Psoas muscle (tissue), 8 donors: Measurements from ENCODE around the gene TMEM184A. TPM values are rescaled to one million over a fixed set of nuclear protein-coding genes. Genes with fewer than 3 reads are reported as not detected.
"Not testable (repeated sequence)": the region's sequence is repeated elsewhere in the genome, so short reads cannot be mapped to it uniquely, and the experiment has no call there.

Experiments used
- ATAC-seq, 4 donors: fragments of 200-7000 bp; cut with Tn5 transposase; one replicate each; pipeline ENCODE4 v1.9.1; 2020; ENCODE audit warnings: moderate library complexity in 3 of 4, mild to moderate bottlenecking in 2 of 4
- DNase-seq, 2 donors: peaks; one replicate each; pipeline ENCODE4 v3.0.0-alpha.2; 2020
- H3K27ac ChIP-seq: fragments of 200-600 bp; one replicate; pipeline ENCODE4 v1.8.0; 2022
- H3K27me3 ChIP-seq, 3 donors: fragments of 200-600 bp in 1 of 3; one replicate each; pipeline versions ENCODE4 v1.6.1 to v1.8.0; 2013 to 2022; ENCODE audit warnings: low read length in 2 of 3, mild to moderate bottlenecking in 2 of 3, moderate library complexity in 1 of 3; ENCODE audit not compliant: insufficient read depth in 3 of 3
- H3K36me3 ChIP-seq, 2 donors: fragments of 200-600 bp in 1 of 2; one replicate each; pipeline versions ENCODE4 v1.6.1 to v1.8.0; 2013 to 2022; ENCODE audit warnings: low read depth in 1 of 2, mild to moderate bottlenecking in 1 of 2, moderate library complexity in 1 of 2; ENCODE audit not compliant: insufficient read depth in 1 of 2
- H3K4me1 ChIP-seq: fragments of 200-600 bp; one replicate; pipeline ENCODE4 v1.8.0; 2022
- H3K4me3 ChIP-seq: fragments of 200-600 bp; one replicate; pipeline ENCODE4 v1.8.0; 2022; ENCODE audit warnings: mild to moderate bottlenecking
- H3K9me3 ChIP-seq: fragments of 200-600 bp; one replicate; pipeline ENCODE4 v1.8.0; 2022
- WGBS, 3 donors: extraction: QIAGEN DNeasy Blood & Tissue Kit; methylation state at CpG; one replicate each; pipeline versions ENCODE4 v1.1.6 to v1.1.7; 2013; 5-methylcytosine and 5-hydroxymethylcytosine counted together
- intact Hi-C, 2 donors: fragments of 100-400 bp; cut with DNase I; formaldehyde crosslinking; loops; one replicate each; pipeline versions ENCODE4 v1.11.0 to v1.14.2; 2022
- polyA plus RNA-seq, 3 donors: library from polyadenylated mRNA; stranded (reverse); fragments of 200-250 nt; gene quantifications; one replicate each; pipeline ENCODE4 v1.2.3, GENCODE V29; 2013
- total RNA-seq, 4 donors: library from RNA; stranded (reverse); fragmentation: NEBNext Ultra II Directional in 2 of 4; extraction: Animal tissue kit (Norgen Biotek cat#: 25700) in 2 of 4; gene quantifications; one replicate each; pipeline versions ENCODE4 v1.2.1 to v1.2.4, GENCODE V29; 2021 to 2023
- TF ChIP-seq, protein P1 (sequence below): fragments of 200-600 bp; IDR thresholded peaks from one replicate; pipeline ENCODE4 v1.8.0; 2022; ENCODE audit warnings: antibody characterized with exemption
- donor health status: healthy with polysubstance abuse.
- donor health status: DM: no; HTN: no; CAD: no; lungs with moderate emphysema.
- donor health status: Bipolar disorder and iron deficiency.
- donor health status: healthy.
- donor health status: DM: yes; HTN: yes; CAD: no.
- donor health status: DM: no; HTN: no; CAD: no.
- donor health status: DM: no; HTN: no; CAD: no.
- donor health status: DM: yes; HTN: yes; CAD: no.

The TMEM184A gene
- total and polyA plus RNA-seq, 7 donors, result 0.40 to 6.0 (median 2.8) TPM

DNA sequence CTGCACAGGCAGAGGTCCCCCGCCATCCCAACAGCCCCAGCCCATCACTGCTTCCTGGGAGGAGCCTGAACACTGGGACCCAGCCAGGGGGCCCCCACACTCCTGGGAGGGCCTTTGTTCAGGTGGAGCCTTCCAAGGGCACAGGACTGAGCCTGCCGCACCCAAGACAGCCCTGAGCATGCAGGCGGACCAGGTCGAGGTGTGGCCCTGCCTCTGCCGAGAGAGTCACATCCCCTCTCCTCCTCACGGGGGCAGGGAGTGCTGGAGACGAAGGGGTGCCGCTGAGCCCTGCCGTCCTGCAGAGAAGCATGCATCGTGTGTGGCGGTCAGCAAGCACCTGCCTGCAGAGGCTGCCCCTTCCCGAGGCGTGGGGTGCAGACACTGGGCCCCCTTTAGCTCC lies 32.8 kb downstream of the TMEM184A start:
- 38 to 41% (median 40%) methylated on average over 9 to 13 of the region's 13 CpGs for WGBS, 3 donors
- ATAC-seq (peak in 1 of 4 donors; percentile 19), DNase-seq (no peak)
- H3K4me1 ChIP-seq, result no peaks in the 10 kb centered on the region
- no peak overlapping the region for H3K4me3 ChIP-seq
- intact Hi-C loops, result no loop called here
- TF ChIP-seq, protein P1, sequence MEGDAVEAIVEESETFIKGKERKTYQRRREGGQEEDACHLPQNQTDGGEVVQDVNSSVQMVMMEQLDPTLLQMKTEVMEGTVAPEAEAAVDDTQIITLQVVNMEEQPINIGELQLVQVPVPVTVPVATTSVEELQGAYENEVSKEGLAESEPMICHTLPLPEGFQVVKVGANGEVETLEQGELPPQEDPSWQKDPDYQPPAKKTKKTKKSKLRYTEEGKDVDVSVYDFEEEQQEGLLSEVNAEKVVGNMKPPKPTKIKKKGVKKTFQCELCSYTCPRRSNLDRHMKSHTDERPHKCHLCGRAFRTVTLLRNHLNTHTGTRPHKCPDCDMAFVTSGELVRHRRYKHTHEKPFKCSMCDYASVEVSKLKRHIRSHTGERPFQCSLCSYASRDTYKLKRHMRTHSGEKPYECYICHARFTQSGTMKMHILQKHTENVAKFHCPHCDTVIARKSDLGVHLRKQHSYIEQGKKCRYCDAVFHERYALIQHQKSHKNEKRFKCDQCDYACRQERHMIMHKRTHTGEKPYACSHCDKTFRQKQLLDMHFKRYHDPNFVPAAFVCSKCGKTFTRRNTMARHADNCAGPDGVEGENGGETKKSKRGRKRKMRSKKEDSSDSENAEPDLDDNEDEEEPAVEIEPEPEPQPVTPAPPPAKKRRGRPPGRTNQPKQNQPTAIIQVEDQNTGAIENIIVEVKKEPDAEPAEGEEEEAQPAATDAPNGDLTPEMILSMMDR, result no peak
- H3K36me3 ChIP-seq, result no peaks in the 10 kb centered on the region
- peaks cover 5% of the 10 kb centered on the region for H3K9me3 ChIP-seq
- H3K27ac ChIP-seq, result no peak overlapping the region
- H3K27me3 ChIP-seq, result peaks cover 0 to 2% (median 0%) of the 10 kb centered on the region in 3 donors

DNA sequence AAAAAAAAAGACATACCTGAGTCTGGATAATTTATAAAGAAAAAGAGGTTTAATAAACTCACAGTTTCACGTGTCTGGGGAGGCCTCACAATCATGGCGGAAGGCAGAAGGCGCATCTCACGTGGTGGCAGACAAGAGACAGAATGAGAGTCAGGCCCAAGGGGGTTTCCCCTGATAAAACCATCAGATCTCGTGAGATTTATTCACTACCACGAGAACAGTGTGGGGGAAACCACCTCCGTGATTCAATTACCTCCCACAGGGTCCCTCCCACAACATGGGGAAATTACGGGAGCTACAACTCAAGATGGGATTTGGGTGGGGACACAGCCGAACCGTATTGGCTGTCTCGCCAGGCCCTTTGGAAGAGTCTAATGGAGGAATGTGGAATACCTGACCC lies 34.5 kb downstream of the TMEM184A start:
- WGBS, 3 donors, result 82 to 87% (median 84%) methylated on average over 11 of the region's 11 CpGs
- Histone ChIP-seq H3K36me3 (no peaks in the 10 kb centered on the region), H3K27ac (no peak overlapping the region), H3K9me3 (peaks cover 5% of the 10 kb centered on the region), H3K4me3 (no peak overlapping the region), H3K4me1 (no peaks in the 10 kb centered on the region), H3K27me3 (peaks cover 0 to 2% (median 0%) of the 10 kb centered on the region in 3 donors)
- intact Hi-C loops, result no loop called here
- TF ChIP-seq, protein P1, result no peak
- DNase-seq (no peak), ATAC-seq (no peak)

DNA sequence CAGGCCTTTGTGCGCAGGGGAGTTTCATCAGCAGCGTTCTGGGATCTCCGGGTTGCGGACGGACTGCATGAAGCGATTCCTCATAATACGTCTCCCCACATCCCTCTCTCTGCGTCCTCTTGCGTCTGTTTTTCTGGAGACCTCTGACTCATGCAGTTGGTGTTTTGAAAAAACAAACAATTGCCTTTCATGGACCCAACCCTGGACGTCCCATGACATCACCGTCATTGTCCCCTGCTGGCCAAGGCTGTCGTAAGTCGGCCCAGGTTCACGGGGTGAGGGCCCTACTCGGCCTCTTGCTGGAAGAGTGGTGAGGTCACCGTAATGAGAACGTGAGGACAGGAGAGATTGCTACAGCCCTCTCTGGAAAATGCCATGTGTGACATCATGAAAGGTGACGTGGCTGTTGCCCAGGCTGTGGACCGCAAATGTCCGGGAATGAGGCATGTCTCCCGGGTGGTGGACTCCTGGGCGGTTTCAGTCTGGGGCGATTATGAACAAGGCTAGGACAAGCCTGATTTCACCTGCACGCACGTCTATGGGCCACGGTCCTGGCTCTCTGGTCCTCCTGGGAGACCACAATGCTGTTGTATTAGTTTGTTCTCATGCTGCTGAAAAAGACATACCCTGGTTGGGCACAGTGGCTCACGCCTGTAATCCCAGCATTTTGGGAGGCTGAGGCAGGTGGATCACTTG lies 35.3 kb downstream of the TMEM184A start:
- H3K36me3 ChIP-seq, result no peaks in the 10 kb centered on the region
- peaks cover 5% of the 10 kb centered on the region for H3K9me3 ChIP-seq
- H3K4me1 ChIP-seq, result no peaks in the 10 kb centered on the region
- WGBS, 3 donors, result 73 to 78% (median 76%) methylated on average over 27 of the region's 27 CpGs
- H3K4me3 ChIP-seq, result no peak overlapping the region
- no peak overlapping the region for H3K27ac ChIP-seq
- H3K27me3 ChIP-seq, result peaks cover 0 to 2% (median 0%) of the 10 kb centered on the region in 3 donors
- intact Hi-C loops, result no loop called here
- ATAC-seq, result peak in 3 of 4 donors; percentile 14 to 41 (median 20)
- DNase-seq, result no peak
- TF ChIP-seq, protein P1, result no peak

DNA sequence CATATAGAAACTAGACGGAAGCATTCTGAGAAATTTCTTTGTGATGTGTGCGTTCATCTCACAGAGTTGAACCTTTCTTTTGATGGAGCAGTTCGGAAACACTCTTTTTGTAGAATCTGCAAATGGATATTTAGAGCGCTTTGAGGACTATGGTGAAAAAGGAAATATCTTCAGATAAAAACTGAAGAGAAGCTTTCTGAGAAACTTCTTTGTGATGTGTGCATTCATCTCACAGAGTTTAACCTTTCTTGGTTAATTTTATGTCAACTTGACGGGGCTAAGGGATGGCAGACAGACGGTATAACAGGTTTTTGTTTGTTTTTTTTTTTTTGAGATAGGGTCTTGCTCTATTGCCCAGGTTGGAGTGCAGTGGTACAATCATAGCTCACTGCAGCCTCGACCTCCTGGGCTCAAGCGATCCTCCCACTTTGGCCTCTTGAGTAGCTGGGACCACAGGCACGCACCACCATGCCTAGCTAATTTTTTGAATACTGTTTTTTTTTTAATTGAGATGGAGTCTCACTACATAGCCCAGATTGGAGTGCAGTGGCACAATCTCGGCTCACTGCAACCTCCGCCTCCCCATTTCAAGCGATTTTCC lies 36.6 kb downstream of the TMEM184A start:
- intact Hi-C loops, DNase-seq: not testable (repeated sequence)

DNA sequence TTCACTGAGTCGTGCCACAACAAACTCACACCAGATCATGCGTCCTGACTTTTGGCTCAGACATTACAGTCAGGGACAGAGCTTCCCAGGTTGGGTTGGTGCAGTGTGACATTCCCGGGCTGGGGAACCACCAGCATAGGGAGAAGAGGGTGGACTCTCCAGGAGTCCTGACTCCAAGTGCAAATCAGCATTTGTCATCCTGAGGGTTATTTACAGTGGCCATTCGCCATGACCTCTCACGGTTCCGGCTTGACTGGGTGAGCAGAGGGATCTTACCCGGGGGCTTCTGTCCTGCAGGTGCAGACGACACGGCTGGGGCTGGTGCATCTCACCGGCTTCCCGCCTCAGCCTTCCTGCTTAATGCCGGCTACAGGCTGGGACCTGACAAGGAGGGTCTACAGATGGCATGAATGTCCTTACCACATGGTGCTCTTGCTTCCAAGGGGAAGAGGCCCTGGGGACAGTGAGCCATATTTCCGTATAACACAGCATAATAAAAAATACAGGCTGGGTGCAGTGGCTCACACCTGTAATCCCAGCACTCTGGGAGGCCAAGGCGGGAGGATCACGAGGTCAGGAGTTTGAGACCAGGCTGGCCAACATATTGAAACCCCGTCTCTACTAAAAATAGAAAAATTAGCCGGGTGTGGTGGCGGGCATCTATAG lies 39.3 kb downstream of the TMEM184A start:
- no peak overlapping the region for H3K27ac ChIP-seq
- TF ChIP-seq, protein P1, result no peak
- 66 to 69% (median 68%) methylated on average over 18 of the region's 18 CpGs for WGBS, 3 donors
- intact Hi-C loops, result no loop called here
- no peaks in the 10 kb centered on the region for H3K36me3 ChIP-seq
- no peak overlapping the region for H3K4me3 ChIP-seq
- H3K9me3 ChIP-seq, result peaks cover 5% of the 10 kb centered on the region
- DNase-seq (no peak), ATAC-seq (no peak)
- peaks cover 22% of the 10 kb centered on the region for H3K4me1 ChIP-seq
- H3K27me3 ChIP-seq, result no peaks in the 10 kb centered on the region

More for the DNA sequence above, 36.6 kb downstream of the TMEM184A start:
- H3K4me3 ChIP-seq, ATAC-seq, H3K27ac ChIP-seq, H3K36me3 ChIP-seq, H3K4me1 ChIP-seq, H3K9me3 ChIP-seq, H3K27me3 ChIP-seq: not testable (repeated sequence)
- WGBS, 3 donors, result 90 to 92% (median 92%) methylated on average over 12 of the region's 12 CpGs

DNA sequence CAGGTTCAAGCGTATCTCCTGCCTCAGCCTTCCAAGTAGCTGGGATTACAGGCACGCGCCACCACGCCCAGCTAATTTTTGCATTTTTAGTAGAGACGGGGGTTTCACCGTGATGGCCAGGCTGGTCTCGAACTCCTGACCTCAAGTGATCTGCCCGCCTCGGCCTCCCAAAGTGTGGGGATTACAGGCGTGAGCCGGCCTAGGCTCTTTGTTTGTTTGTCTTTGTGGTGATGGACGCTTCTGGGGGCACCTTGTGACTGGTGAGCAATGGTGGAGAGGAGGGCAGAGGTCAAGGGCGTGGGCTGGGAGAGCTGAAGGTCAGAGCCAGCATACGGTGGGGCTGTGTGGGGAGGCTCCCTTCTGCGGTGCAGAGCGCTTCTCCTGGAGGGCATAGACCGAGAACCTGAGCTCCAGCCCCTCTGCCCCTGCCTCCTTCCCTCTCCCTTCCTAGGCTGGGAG lies 40.5 kb downstream of the TMEM184A start:
- DNase-seq, H3K4me3 ChIP-seq, H3K9me3 ChIP-seq, H3K27me3 ChIP-seq, intact Hi-C loops, H3K36me3 ChIP-seq, ATAC-seq, H3K27ac ChIP-seq: not testable (repeated sequence)
- WGBS, 3 donors, result 86 to 91% (median 91%) methylated on average over 17 of the region's 17 CpGs
- H3K4me1 ChIP-seq, result peaks cover 22% of the 10 kb centered on the region
